OCI-LY3 (cell line): ENCODE results near the gene LYRM1.

ENCODE experiments used
- H2AFZ ChIP-seq: fragments of 200-600, 300-600 bp; shearing (Covaris generic); 2 replicates; pipeline ENCODE4 v1.6.0; 2014; ENCODE audit warnings: antibody characterized with exemption, low read depth, low read length
- H3K27ac ChIP-seq: fragments of 200-600, 300-600 bp; sonication (generic); 2 replicates; pipeline ENCODE4 v1.5.1; 2014; ENCODE audit warnings: mild to moderate bottlenecking, low read length, moderate library complexity, mixed read lengths
- H3K27me3 ChIP-seq: fragments of 200-600, 300-600 bp; sonication (generic); 2 replicates; pipeline ENCODE4 v1.6.1; 2014; ENCODE audit warnings: low read depth, low read length, mixed read lengths
- H3K36me3 ChIP-seq: fragments of 200-600, 300-600 bp; sonication (generic); replicated peaks from 2 replicates; pipeline ENCODE3; 2014; ENCODE audit warnings: low read depth, low read length, mixed read lengths
- H3K4me1 ChIP-seq: fragments of 300-600, 200-600 bp; sonication (generic); 2 replicates; pipeline ENCODE4 v1.6.1; 2014; ENCODE audit warnings: low read length, mixed read lengths
- H3K4me2 ChIP-seq: fragments of 200-600, 300-600 bp; sonication (generic); 2 replicates; pipeline ENCODE4 v1.6.1; 2014; ENCODE audit warnings: low read length, mixed read lengths
- H3K4me3 ChIP-seq: fragments of 300-600, 200-600 bp; sonication (generic); 2 replicates; pipeline ENCODE4 v1.5.1; 2014; ENCODE audit warnings: antibody characterized with exemption, mild to moderate bottlenecking, low read length, moderate library complexity
- H3K79me2 ChIP-seq: fragments of 300-600, 200-600 bp; shearing (Covaris generic); 2 replicates; pipeline ENCODE4 v1.6.1; 2014; ENCODE audit warnings: mild to moderate bottlenecking, low read length, mixed read lengths
- H3K9ac ChIP-seq: fragments of 300-600, 200-600 bp; shearing (Covaris generic); 2 replicates; pipeline ENCODE4 v1.6.0; 2014; ENCODE audit warnings: mild to moderate bottlenecking, low read length, moderate library complexity
- H3K9me3 ChIP-seq: fragments of 200-600, 300-600 bp; shearing (Covaris generic); 2 replicates; pipeline ENCODE4 v1.6.1; 2014; ENCODE audit warnings: low read length, mixed read lengths; ENCODE audit not compliant: insufficient read depth
- H4K20me1 ChIP-seq: fragments of 200-600, 300-600 bp; sonication (generic); 2 replicates; pipeline ENCODE4 v1.6.1; 2016; ENCODE audit warnings: low read length, mixed read lengths; ENCODE audit not compliant: insufficient read depth
- CTCF ChIP-seq: fragments of 200-600, 300-600 bp; sonication (generic); IDR thresholded peaks from 2 replicates; pipeline ENCODE4 v1.5.1; 2014; ENCODE audit warnings: antibody characterized with exemption, low read length, low read depth
- EZH2phosphoT487 ChIP-seq: fragments of 200-600 bp; shearing (Covaris generic); IDR thresholded peaks from 2 replicates; pipeline ENCODE4 v1.6.1; 2018; ENCODE audit warnings: antibody characterized with exemption, mixed run types, low read depth

Gene LYRM1

GRCh38 chr16:20873331-20873730 lies 27.2 kb upstream of the LYRM1 start:
- H3K4me3 ChIP-seq = no peak overlapping the region
- H4K20me1 ChIP-seq = peaks cover 35% of the 10 kb centered on the region
- H3K9ac ChIP-seq = no peak overlapping the region
- H3K4me1 ChIP-seq = peaks cover 46% of the 10 kb centered on the region
- H3K27me3 ChIP-seq = 0 out of 2 replicates have a peak, but pooled peaks cover 7% of the 10 kb centered on the region
- no peaks in the 10 kb centered on the region for H3K9me3 ChIP-seq
- H3K27ac ChIP-seq = no peak overlapping the region
- H3K79me2 ChIP-seq = peaks cover 4% of the 10 kb centered on the region; the same call in 1 of the 2 replicates
- peaks cover 6% of the 10 kb centered on the region for H3K36me3 ChIP-seq
- no peak overlapping the region for H2AFZ ChIP-seq
- TF ChIP-seq CTCF (no peak), EZH2phosphoT487 (no peak)
- H3K4me2 ChIP-seq = no peak overlapping the region; the same call in 1 of the 2 replicates

- H3K4me1 ChIP-seq = peaks cover 54% of the 10 kb centered on the region
- H3K9ac ChIP-seq = no peak overlapping the region
- H3K27ac ChIP-seq = peak overlapping the region; percentile 64
- TF ChIP-seq EZH2phosphoT487 = no peak
- no peak for TF ChIP-seq CTCF
- H3K4me3 ChIP-seq = peak overlapping the region; percentile 23
- H3K79me2 ChIP-seq = peaks cover 4% of the 10 kb centered on the region; the same call in 1 of the 2 replicates
- 0 out of 2 replicates have a peak, but pooled peaks cover 4% of the 10 kb centered on the region for H3K27me3 ChIP-seq
- H3K36me3 ChIP-seq = peaks cover 6% of the 10 kb centered on the region
- H4K20me1 ChIP-seq = peaks cover 30% of the 10 kb centered on the region
- H3K4me2 ChIP-seq = peak overlapping the region; percentile 60
- H3K9me3 ChIP-seq = no peaks in the 10 kb centered on the region
- no peak overlapping the region for H2AFZ ChIP-seq
These were observed 26.4 kb upstream of the LYRM1 start for GRCh38 chr16:20874088-20874581.

- Histone ChIP-seq H3K9me3 (no peaks in the 10 kb centered on the region), H3K9ac (no peak overlapping the region), H3K36me3 (peaks cover 6% of the 10 kb centered on the region), H3K79me2 (peaks cover 4% of the 10 kb centered on the region; the same call in 1 of the 2 replicates), H3K27ac (peak overlapping the region; percentile 64), H2AFZ (no peak overlapping the region), H4K20me1 (peaks cover 23% of the 10 kb centered on the region), H3K4me2 (peak overlapping the region; percentile 60), H3K27me3 (0 out of 2 replicates have a peak, but pooled peaks cover 4% of the 10 kb centered on the region), H3K4me1 (peaks cover 61% of the 10 kb centered on the region), H3K4me3 (peak overlapping the region; percentile 23)
- TF ChIP-seq EZH2phosphoT487 (no peak), CTCF (no peak)
These were observed 25.3 kb upstream of the LYRM1 start for GRCh38 chr16:20875355-20875650.

- Histone ChIP-seq H3K27ac (no peak overlapping the region), H3K27me3 (no peaks in the 10 kb centered on the region), H4K20me1 (peaks cover 12% of the 10 kb centered on the region), H3K4me2 (peak overlapping the region; percentile 67), H3K9me3 (no peaks in the 10 kb centered on the region), H3K79me2 (peaks cover 4% of the 10 kb centered on the region; the same call in 1 of the 2 replicates), H3K36me3 (peaks cover 6% of the 10 kb centered on the region), H2AFZ (no peak overlapping the region), H3K4me1 (peaks cover 40% of the 10 kb centered on the region), H3K9ac (no peak overlapping the region), H3K4me3 (peak overlapping the region; percentile 22)
- TF ChIP-seq CTCF (no peak), EZH2phosphoT487 (no peak)
These were observed 21.9 kb upstream of the LYRM1 start for GRCh38 chr16:20878682-20879147.
